ENCODE measurements around the gene KRT76.
"Not testable (repeated sequence)": the region's sequence is repeated elsewhere in the genome, so short reads cannot be mapped to it uniquely, and the experiment has no call there.

Gene KRT76

GRCh38 chr12:52763036-52763659, 14.0 kb downstream of the KRT76 start:
- in situ Hi-C loops (cut with MboI; ENCODE audit: low sequenced_read_pairs), result no loop called here

- in situ Hi-C loops (cut with MboI; ENCODE audit: low sequenced_read_pairs), result no loop called here
Measured at GRCh38 chr12:52761802-52762201, 15.3 kb downstream of the KRT76 start.

GRCh38 chr12:52761218-52761617, 15.9 kb downstream of the KRT76 start:
- in situ Hi-C loops (cut with MboI; ENCODE audit: low sequenced_read_pairs), result not testable (repeated sequence)

- in situ Hi-C loops (cut with MboI; ENCODE audit: low sequenced_read_pairs), result no loop called here
Measured at GRCh38 chr12:52760623-52761022, 16.5 kb downstream of the KRT76 start.

- in situ Hi-C loops (cut with MboI; ENCODE audit: low sequenced_read_pairs), result no loop called here
Measured at GRCh38 chr12:52759695-52760094, 17.4 kb downstream of the KRT76 start.

GRCh38 chr12:52759218-52759617, 17.9 kb downstream of the KRT76 start:
- in situ Hi-C loops (cut with MboI; ENCODE audit: low sequenced_read_pairs), result no loop called here

GRCh38 chr12:52757449-52758176, 19.5 kb downstream of the KRT76 start:
- in situ Hi-C loops (cut with MboI; ENCODE audit: low sequenced_read_pairs), result no loop called here

- in situ Hi-C loops (cut with MboI; ENCODE audit: low sequenced_read_pairs), result no loop called here
Measured at GRCh38 chr12:52756281-52756960, 20.7 kb downstream of the KRT76 start.

GRCh38 chr12:52755533-52755932, 21.6 kb downstream of the KRT76 start:
- in situ Hi-C loops (cut with MboI; ENCODE audit: low sequenced_read_pairs), result no loop called here

GRCh38 chr12:52754135-52754534, 23.0 kb downstream of the KRT76 start:
- in situ Hi-C loops (cut with MboI; ENCODE audit: low sequenced_read_pairs), result no loop called here

GRCh38 chr12:52753283-52753682, 23.9 kb downstream of the KRT76 start:
- in situ Hi-C loops (cut with MboI; ENCODE audit: low sequenced_read_pairs), result no loop called here

GRCh38 chr12:52752516-52752915, 24.6 kb downstream of the KRT76 start:
- in situ Hi-C loops (cut with MboI; ENCODE audit: low sequenced_read_pairs), result no loop called here

GRCh38 chr12:52751795-52752194, 25.4 kb downstream of the KRT76 start:
- in situ Hi-C loops (cut with MboI; ENCODE audit: low sequenced_read_pairs), result no loop called here

GRCh38 chr12:52750532-52750931, 26.6 kb downstream of the KRT76 start:
- in situ Hi-C loops (cut with MboI; ENCODE audit: low sequenced_read_pairs), result not testable (repeated sequence)

GRCh38 chr12:52749827-52750226, 27.3 kb downstream of the KRT76 start:
- in situ Hi-C loops (cut with MboI; ENCODE audit: low sequenced_read_pairs), result no loop called here

GRCh38 chr12:52748578-52748977, 28.6 kb downstream of the KRT76 start:
- in situ Hi-C loops (cut with MboI; ENCODE audit: low sequenced_read_pairs), result no loop called here

- in situ Hi-C loops (cut with MboI; ENCODE audit: low sequenced_read_pairs), result no loop called here
Measured at GRCh38 chr12:52745554-52745953, 31.6 kb downstream of the KRT76 start.

- in situ Hi-C loops (cut with MboI; ENCODE audit: low sequenced_read_pairs), result no loop called here
Measured at GRCh38 chr12:52744493-52745156, 32.5 kb downstream of the KRT76 start.

- in situ Hi-C loops (cut with MboI; ENCODE audit: low sequenced_read_pairs), result no loop called here
Measured at GRCh38 chr12:52742822-52743457, 34.2 kb downstream of the KRT76 start.

- in situ Hi-C loops (cut with MboI; ENCODE audit: low sequenced_read_pairs), result no loop called here
Measured at GRCh38 chr12:52742196-52742580, 35.0 kb downstream of the KRT76 start.

Measured in HL-60/S4 treated with phorbol 12-myristate 13-acetate at 8.2 ng/mL for 4 days and 3 days (cell line).